GM18520 (cell line): ENCODE measurements around the gene RAB34.

ENCODE experiments used
- ATAC-seq: cut with Tn5 transposase; IDR thresholded peaks from one replicate; pipeline ENCODE4 v1.9.1; 2021; ENCODE audit not compliant: unreplicated experiment

Gene RAB34, protein sequence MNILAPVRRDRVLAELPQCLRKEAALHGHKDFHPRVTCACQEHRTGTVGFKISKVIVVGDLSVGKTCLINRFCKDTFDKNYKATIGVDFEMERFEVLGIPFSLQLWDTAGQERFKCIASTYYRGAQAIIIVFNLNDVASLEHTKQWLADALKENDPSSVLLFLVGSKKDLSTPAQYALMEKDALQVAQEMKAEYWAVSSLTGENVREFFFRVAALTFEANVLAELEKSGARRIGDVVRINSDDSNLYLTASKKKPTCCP

DNA sequence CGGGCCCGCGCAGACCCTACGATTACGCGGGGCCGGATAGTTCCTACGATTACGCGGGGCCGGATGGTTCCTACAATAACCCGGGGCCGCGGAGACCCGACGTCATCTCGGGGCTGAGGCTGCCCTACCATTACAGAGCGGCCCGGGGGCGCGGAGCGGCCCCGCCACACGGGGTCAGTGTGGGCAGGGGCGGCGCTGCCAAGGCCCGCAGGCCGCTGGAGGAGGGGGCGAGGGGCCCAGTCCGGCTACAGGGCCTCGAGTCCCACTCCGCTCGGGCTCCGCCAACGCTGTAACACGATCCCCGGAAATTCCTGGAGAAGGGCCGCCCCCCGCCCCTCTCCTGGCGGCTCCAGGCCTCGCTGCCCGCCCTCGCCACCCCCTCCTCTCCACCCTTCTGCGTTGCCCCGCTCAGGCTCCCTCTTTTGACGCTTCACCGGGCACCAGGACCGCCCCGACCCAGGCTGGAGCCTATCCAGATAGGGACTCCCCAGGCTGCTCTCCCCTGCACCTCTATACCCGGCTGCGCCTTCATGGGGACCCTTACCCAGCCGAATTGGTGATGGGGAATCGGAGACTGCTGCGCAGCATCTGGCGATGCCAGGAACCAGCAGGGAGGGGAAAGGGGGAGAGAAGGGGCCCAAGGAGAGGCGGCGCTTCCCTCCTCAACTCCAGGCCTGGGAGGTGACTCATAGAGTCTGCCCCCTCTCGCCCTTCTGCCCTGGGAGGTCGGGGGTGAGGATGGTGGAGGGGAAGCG is at the start of gene RAB34:
Gene RAB34, minus strand, starts transcription at position 291 of the 755 bp plus-strand sequence. CDS start 602 bp downstream, outside the sequence.
- ATAC-seq, result no peak

DNA sequence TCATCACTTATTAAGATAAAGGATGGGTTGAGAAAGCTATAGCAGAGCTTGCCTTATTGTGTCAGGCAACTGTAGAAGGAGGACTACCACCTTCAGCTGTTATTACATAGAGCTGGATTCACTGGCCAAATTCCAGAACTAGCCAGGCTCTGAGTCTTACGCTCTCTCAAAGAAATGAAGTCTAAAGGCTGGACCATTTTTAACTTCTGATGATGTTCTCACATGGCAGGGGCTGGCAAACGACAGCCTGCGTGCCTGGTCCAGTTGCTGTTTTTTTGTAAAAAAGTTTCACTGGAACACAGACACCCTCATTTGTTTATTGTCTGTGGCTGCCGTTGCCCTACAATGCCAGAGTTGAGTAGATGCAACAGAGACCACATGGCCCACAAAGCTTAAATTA is 47.4 kb upstream of the RAB34 start:
- ATAC-seq, result no peak

DNA sequence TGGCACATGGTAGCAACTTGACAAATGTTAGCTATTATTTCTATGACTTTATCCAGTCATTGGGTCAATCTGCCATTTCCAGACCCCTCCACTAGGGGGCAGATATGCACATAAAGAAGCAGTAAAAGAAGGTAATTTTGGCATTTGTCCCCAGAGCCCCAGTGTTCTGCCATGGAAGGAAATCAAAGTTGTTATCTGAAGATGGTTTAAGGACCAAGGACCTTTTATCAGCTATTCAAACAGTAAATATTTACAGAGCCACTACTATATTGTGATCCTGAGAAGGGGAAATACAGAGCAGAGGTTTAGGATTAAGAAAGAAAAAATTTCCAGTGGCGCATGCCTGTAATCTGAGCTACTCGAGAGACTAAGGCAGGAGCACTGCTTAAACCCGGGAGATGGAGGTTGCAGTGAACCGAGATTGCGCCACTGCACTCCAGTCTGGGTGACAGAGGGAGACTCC is 46.2 kb upstream of the RAB34 start:
- ATAC-seq, result peak; percentile 40

DNA sequence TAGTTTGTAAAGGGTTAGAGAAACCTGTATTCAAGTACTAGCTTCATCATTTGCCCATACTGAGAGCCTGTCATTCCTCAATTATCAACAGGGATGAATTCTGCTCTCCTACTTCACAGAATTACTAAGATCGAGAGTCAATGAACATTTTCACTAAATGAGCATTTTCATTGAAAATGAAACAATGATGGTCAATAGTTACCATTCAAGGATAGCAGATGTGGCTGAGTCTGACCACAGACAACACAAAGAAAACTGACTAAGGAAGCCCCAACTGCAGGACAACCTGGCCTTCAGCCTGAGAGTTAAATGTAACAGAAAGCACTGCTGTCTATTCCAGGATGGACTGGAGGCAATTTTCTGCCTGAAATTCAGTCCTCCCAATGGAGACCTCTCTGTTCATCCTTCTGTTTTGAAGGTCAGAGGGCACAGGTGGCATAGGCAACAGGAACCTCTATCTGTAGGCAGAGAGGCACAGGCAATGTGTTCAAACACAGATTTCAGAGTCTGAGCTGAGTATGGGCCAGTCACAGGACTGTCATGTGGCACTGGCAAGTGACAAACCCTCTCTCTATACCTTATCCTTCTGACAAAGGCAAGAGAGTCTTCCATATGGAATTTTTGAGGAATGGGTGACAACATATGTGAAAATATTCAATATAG is 45.6 kb upstream of the RAB34 start:
- peak; percentile 15 for ATAC-seq

DNA sequence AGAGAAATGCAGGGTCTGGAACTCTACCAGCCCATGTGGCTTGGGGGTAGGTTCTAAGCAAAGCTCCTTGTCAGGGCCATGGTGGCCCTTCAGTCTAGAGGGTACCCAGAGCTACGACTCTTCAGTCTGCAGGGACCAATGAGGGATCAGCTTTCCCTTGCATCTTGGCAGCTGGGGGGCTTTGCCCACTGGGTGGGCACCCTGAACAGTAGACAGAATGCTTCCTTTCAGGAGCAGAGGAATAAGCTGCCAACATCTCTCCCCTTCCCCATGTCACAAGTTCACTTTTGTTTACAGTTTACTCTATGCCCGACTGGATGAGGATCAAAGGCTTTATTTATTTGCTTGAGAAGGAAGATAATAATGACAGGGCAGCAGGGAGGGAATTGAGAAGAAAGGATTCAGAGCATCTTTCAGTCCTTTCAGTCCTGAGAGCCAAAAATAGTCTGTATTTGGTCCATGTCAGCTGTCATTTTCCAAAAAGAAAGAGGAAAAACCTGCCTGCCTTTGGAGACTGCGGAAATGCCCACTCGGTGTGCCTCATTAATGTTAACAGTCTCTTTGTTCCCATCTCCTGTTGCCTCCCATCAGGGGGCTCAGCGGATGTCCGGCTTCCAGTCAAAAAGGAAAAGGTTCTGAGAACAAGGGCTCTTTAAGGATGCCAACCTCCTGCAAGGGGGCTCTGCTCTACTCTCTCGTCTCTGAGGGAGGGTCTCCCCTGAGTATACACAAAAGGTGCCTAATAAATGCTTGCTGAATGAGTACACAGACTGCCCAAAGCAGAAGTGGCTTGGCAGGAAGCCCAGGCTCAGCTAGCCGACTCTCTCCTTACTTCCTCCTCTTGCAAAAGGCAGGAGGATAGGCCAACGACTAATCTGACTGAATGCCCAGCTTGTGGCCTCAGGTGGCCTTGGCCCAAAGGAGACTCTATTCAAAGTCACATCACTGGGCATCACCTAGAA is 43.2 kb upstream of the RAB34 start:
- ATAC-seq, result no peak

DNA sequence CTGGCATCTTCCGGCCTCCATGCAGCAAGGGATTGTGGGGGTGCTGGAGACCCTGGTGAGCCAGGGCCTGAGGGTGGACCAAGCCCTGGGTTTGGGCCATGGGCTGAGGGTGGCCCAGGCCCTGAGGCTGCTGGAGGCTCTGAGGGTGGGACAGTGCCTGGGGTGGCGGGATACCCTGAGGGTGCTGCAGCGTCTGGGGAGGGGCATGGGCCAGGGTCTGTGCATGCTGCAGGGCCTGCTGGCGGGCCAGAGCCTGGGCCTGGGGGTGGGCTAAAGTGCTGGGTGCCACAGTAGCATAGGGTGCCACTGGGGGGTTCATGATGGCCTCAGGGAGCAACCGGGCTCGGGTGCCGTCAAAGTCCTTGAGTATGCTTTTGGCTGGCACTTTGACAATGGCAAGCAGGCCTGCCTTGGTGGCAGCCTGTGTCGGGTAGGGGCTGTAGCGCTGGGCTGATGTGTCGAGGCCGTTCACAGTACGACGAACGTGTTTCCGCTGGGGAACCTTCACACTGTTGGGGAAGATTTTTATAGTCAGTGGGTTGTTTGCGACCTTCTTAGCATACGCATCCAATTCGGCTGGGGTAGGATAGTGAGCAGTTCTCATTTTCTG is 41.7 kb upstream of the RAB34 start:
- ATAC-seq, result no peak

DNA sequence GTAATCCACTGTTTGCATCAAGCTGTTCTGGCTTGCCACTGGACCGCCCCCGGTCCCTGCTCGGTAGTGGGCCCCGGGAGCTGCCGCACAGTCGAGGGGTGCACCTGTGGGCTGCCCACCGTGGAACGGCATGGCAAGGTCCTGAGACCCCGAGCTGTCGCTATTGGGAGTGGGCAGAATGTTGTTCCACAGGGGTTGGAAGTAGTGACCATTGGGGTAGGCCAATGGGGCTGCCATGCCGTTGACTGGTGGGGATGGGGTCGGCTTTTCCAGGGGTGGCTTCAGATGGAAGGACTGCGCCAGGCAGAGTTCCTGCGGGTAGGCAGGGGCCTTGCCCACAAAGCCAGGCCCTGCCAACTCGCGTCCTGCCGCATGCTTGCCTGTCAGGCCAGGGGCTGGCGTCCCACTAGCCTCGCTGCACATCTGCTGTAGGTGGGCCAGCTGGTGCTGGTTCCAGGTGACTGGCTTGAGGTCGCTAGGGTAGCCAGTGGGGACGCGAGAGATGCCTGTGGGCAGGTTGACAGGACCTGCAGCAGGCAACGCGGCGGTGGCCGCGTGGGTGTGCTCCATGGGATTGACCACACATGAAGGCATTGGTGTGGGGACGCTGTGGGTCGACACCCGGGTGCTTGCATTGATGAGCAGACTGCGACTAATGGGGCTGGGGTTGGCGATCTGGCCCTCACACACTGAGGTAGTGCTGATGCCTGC is 40.9 kb upstream of the RAB34 start:
- no peak for ATAC-seq

DNA sequence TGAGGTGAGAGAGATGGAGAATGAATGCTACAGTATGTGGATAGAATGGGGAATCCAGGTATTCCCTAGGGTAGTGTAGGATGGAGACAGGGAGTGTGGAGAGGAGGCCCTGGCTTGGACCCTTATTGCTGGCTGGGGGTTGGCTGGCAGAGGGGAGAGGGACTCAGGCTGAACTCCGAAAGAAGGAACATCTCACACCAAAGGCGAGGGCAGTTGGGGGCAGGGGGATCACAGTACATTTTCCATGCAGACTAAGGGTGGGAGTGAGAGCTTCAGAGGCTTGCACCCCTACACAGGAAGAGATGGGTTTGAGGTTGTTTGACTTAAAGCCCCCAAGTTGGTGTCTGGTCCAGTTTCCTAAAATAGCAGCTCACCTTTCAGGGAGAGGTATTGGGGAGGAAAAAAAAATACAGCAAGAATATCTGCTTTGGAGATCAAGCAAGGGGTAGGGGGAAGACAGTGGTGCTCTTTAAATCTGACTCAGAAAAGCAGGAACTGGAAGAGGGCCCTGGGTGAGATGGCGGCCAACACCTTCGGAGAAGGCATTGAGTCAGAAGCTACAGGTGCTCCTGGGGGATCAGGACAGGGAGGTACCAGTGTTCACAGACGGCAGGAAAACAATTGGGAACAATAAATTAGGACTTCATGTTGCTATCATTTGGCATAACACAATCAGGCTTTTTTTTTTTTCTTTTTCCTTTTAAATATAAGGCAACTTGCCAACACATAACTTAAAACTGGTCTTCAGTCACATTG is 38.6 kb upstream of the RAB34 start:
- ATAC-seq, result no peak

DNA sequence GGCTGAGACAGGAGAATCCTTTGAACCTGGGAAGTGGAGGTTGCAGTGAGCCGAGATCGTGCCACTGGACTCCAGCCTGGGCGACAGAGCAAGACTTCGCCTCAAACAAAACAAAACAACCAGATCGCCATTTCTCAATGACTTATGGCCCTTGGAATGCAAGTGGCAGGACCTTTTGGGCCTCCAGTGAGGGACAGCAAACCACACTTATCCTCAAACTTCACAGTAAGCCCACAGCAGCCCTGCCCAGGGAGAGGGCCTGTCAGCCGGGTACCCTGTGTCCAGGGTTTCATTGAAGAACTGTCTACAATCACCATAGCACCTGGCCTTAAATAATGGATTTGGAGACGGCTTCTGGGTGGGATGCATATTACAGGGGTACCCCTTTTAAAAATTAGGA is 37.8 kb upstream of the RAB34 start:
- no peak for ATAC-seq

DNA sequence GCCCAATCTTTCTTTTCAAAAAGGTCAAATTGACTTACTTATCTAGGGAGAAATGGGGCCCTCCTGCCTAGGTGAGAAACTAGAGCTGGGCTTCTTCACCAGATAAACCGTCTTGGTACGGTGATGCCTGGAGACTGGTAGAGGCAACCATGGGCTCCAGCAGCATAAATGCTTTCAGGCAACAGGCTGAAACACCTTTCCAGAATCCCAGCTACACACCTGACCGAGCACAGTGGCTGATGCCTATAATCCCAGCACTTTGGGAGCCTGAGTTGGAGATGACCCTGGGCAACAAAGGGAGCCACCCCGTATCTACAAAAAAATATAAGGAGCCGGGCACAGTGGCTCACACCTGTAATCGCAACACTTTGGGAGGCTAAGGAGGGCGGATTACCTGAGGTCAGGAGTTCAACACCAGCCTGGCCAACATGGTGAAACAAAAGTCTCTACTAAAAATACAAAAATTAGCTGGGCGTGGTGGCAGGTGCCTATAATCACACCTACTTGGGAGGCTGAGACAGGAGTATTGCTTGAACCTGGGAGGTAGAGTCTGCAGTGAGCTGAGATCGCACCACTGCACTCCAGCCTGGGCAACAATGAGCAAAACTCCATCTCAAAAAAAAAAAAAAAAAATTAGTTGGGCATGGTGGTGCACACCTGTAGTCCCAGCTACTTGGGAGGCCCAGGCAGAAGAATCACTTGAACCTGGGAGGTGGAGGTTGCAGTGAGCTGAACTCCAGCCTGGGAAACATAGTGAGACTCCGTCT is 34.1 kb upstream of the RAB34 start:
- no peak for ATAC-seq

DNA sequence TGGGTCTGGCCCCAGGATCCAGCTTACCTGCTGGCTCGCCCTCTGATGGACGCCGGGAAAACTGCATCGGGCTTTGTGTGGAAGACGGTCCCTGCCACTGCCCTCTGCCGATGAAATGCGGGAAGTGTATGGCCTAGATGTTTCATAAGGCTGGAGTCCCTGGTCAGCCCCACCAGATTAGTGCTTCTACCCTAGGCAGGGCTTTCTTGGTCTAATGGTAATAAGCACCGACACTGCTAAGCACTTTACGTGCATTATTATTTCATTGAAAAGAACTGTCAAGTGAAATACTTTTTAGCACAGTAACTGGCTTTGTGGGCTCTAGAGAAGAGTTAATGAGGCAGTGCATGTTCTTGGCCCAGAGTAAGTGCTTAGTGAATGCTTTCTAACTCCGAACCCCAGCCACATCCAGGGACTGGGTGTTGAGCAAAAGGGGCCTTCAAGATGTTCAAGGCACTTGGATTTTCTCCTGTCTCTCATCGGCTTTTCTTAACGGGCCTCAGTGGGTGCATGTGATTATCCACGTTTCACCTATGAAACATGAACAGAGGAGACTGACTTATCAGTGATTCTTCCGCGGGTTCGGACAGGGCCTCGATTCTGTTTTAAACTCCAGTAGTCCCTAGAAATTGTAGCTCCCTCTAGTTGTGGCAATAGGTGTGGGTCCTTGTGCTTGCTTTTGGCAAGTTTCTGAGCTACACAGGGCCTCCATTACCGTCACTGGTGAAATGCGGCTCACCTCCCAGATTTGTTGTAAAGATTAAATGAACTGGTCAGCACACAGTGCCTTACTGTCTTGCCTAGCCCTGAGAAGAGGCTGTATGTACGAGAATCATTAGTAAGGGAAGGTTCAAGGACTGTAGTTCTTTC is 32.7 kb upstream of the RAB34 start:
- peak; percentile 71 for ATAC-seq

DNA sequence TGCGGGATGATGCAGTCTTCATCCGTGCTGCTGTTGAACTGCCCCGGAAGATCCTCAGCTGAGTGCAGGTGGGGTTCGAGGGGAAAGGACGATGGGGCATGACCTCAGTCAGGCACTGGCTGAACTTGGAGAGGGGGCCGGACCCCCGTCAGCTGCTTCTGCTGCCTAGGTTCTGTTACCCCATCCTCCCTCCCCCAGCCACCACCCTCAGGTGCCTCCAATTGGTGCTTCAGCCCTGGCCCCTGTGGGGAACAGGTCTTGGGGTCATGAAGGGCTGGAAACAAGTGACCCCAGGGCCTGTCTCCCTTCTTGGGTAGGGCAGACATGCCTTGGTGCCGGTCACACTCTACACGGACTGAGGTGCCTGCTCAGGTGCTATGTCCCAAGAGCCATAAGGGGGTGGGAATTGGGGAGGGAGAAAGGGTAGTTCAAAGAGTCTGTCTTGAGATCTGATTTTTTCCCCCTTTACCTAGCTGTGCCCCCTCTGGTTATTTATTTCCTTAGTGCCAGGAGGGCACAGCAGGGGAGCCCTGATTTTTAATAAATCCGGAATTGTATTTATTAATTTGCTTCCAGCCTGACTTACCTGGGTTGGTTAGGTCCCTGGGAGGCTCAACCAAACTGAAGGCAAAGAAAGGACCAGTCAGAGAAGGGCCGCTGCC is 32.0 kb upstream of the RAB34 start:
- ATAC-seq, result peak; percentile 5

DNA sequence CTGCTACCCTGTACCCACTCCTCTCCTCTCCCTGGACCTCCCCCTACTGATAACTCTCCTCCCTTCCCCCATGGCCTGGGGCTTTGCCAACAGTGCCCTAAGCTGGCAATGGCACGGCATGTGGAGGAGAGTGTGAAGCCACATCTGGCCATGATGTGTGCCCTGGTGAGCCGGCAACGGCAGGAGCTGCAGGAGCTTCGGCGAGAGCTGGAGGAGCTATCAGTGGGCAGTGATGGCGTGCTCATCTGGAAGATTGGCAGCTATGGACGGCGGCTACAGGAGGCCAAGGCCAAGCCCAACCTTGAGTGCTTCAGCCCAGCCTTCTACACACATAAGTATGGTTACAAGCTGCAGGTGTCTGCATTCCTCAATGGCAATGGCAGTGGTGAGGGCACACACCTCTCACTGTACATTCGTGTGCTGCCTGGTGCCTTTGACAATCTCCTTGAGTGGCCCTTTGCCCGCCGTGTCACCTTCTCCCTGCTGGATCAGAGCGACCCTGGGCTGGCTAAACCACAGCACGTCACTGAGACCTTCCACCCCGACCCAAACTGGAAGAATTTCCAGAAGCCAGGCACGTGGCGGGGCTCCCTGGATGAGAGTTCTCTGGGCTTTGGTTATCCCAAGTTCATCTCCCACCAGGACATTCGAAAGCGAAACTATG is 31.3 kb upstream of the RAB34 start:
- ATAC-seq, result no peak

DNA sequence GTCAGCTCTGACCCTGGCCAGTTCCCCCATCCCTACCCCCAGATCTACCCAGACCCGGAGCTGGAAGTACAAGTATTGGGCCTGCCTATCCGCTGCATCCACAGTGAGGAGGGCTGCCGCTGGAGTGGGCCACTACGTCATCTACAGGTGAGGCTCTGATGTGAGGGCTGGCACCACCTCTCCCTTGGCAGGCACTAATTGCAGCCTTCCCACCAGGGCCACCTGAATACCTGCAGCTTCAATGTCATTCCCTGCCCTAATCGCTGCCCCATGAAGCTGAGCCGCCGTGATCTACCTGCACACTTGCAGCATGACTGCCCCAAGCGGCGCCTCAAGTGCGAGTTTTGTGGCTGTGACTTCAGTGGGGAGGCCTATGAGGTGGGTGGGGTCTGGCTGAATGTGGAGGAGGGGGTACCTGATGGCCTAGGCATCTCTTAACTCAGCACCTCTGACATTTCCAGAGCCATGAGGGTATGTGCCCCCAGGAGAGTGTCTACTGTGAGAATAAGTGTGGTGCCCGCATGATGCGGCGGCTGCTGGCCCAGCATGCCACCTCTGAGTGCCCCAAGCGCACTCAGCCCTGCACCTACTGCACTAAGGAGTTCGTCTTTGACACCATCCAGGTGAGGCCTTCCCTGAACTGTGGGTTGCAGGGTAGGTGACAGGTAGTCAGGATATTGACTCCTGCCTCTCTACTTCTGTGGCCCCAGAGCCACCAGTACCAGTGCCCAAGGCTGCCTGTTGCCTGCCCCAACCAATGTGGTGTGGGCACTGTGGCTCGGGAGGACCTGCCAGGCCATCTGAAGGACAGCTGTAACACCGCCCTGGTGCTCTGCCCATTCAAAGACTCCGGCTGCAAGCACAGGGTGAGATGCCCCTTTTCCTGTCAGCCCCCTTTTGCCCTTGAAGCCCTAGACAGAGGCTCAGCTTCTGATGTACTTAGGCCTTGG is 30.4 kb upstream of the RAB34 start:
- ATAC-seq, result no peak

DNA sequence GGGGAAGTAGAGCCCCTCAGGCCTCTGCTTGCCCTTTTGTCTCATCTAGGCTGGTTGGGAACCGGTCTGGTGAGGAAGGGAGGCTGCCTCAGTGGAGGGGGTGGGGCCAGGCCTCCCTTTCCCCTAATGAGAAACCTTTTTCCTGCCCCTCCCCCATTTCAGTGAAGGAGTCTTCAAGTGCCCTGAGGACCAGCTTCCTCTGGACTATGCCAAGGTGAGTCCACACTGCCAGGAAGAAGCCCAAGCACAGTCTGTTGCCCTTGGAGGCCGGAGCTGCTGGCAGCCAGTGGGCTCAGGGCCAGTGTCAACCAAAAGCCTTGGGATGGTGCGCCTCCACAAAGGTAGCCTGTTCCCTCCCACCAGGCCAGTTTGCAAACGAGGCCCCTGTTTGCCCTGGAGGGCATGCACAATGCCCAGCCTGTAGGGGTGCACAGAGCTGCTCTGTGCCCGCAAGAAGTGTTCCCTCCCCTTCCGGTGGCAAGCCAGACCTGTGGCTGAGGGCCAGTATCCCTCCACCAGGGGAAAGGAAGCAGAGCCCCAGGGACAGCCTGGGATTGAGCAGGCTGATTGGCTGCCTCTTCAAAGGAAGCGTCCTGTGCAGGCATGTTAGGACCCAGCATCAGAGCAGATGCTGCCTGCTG is 29.5 kb upstream of the RAB34 start:
- ATAC-seq, result no peak
